ENCODE data around the gene OSBPL8. TPM values are rescaled to one million over a fixed set of nuclear protein-coding genes. Genes with fewer than 3 reads are reported as not detected.

The OSBPL8 gene
- total and polyA plus RNA-seq, 2 of the 8 experiments (the other 6 are each of a cell fraction or from before 2014, with no cell fraction given), result 10.9 to 81.1 TPM

- Histone ChIP-seq H3K14ac (ENCODE audit: insufficient read length) (no peak overlapping the region), H3K4me2 (ENCODE audit: insufficient read depth in 1 of 2, low read depth in 2 of 2, low read length in 2 of 2) (no peak overlapping the region), H4K91ac (replicated peaks; ENCODE audit: insufficient read length, low read length) (no peak overlapping the region), H3K23me2 (ENCODE audit: low read depth, low read length) (no peaks in the 10 kb centered on the region), H3K18ac (ENCODE audit: extremely low read depth, low read length) (no peak overlapping the region), H3K4me3 (ENCODE audit: extremely low read depth in 1 of 4, insufficient read depth in 2 of 4, low read depth in 3 of 4, low read length in 4 of 4) (no peak overlapping the region), H2BK15ac (ENCODE audit: low read length) (no peak overlapping the region), H2BK5ac (ENCODE audit: low read depth, low read length) (no peak overlapping the region), H3K4ac (replicated peaks; ENCODE audit: insufficient read length, low read depth, low read length) (no peak overlapping the region), H3K27ac (ENCODE audit: low read depth, low read length) (no peak overlapping the region), H2AK5ac (ENCODE audit: low read depth, low read length) (no peak overlapping the region), H4K5ac (ENCODE audit: insufficient read length, low read depth, low read length) (no peak overlapping the region), H3K9me3 (ENCODE audit: insufficient read depth in 2 of 2, low read depth in 1 of 2, low read length in 1 of 2) (no peaks in the 10 kb centered on the region), H3K56ac (replicated peaks; ENCODE audit: insufficient read length, low read depth, low read length) (no peak overlapping the region), H3K36me3 (ENCODE audit: control insufficient read depth in 2 of 4, insufficient read depth in 4 of 4, low read length in 3 of 4) (no peaks in the 10 kb centered on the region), H2BK12ac (ENCODE audit: low read depth, low read length) (no peak overlapping the region), H3K79me2 (ENCODE audit: control insufficient read depth in 1 of 2, insufficient read depth in 2 of 2, low read length in 2 of 2) (no peaks in the 10 kb centered on the region; a peak in 1 of 4 replicates), H2AFZ (ENCODE audit: low read length) (no peak overlapping the region), H4K20me1 (replicated peaks in 1 of 2; ENCODE audit: control insufficient read depth in 1 of 2, insufficient read depth in 2 of 2, low read length in 2 of 2) (no peaks in the 10 kb centered on the region), H3K4me1 (replicated peaks in 1 of 4; ENCODE audit: control insufficient read depth in 3 of 4, insufficient read depth in 4 of 4, low read length in 3 of 4) (no peaks in the 10 kb centered on the region), H3K27me3 (replicated peaks in 1 of 4; ENCODE audit: control insufficient read depth in 3 of 4, extremely low read depth in 1 of 4, insufficient read depth in 3 of 4, low read length in 3 of 4) (no peaks in the 10 kb centered on the region), H3K23ac (ENCODE audit: insufficient read length) (no peak overlapping the region), H2BK120ac (replicated peaks; ENCODE audit: low read depth, low read length) (no peak overlapping the region), H2BK20ac (ENCODE audit: low read length) (no peak overlapping the region), H3K79me1 (ENCODE audit: low read depth, low read length) (no peaks in the 10 kb centered on the region), H3K9ac (replicated peaks in 1 of 4; ENCODE audit: extremely low read depth in 1 of 4, low read depth in 3 of 4, low read length in 3 of 4) (no peak overlapping the region), H4K8ac (ENCODE audit: extremely low read depth, insufficient read depth, low read length) (no peak overlapping the region)
- POLR2A ChIA-PET (ENCODE audit: partially characterized antibody), result no interaction called here
- CTCF ChIA-PET (ENCODE audit: partially characterized antibody), result interaction anchor here (0.8 kb wide), 1 partner anchor 309 kb away, joined by 3 read pairs; no protein-coding TSS in a partner anchor
- FAIRE-seq (no peak), DNase-seq (ENCODE audit: low read depth in 1 of 2, low spot score in 2 of 2) (no peak)
- TF ChIP-seq GABPA (IDR thresholded peaks at IDR 0.05; ENCODE audit: borderline replicate concordance, insufficient read depth, low read length), result no peak
- TF ChIP-seq CBX8 (IDR thresholded peaks at IDR 0.05; ENCODE audit: borderline replicate concordance, low read depth, low read length), result no peak
- no peak for TF ChIP-seq NRF1 (IDR thresholded peaks at IDR 0.05; ENCODE audit: low read depth, low read length)
- no peak for TF ChIP-seq KDM4A (IDR thresholded peaks at IDR 0.05; ENCODE audit: low read depth, low read length, severe bottlenecking)
- no peak for TF ChIP-seq EP300 (IDR thresholded peaks at IDR 0.05; ENCODE audit: borderline replicate concordance in 1 of 2, low read depth in 2 of 2, low read length in 2 of 2)
- no peak for TF ChIP-seq SRF (IDR thresholded peaks at IDR 0.05; ENCODE audit: low read depth, low read length)
- TF ChIP-seq CTBP2 (IDR thresholded peaks at IDR 0.05; ENCODE audit: borderline replicate concordance, insufficient read depth, insufficient read length, low read length), result no peak
- no peak for TF ChIP-seq BCL11A (IDR thresholded peaks at IDR 0.05; ENCODE audit: low read depth in 2 of 2, low read length in 2 of 2)
- TF ChIP-seq TEAD4 (IDR thresholded peaks at IDR 0.05; ENCODE audit: low read depth, low read length), result no peak
- TF ChIP-seq MAFK (IDR thresholded peaks at IDR 0.05; ENCODE audit: low read depth, low read length), result no peak
- no peak for TF ChIP-seq CHD2 (IDR thresholded peaks at IDR 0.05; ENCODE audit: low read length)
- no peak for TF ChIP-seq SP4 (IDR thresholded peaks at IDR 0.05; ENCODE audit: low read length)
These were observed 78.8 kb downstream of the OSBPL8 start for GRCh38 chr12:76480796-76481195.

Data from H1 (cell line).